DND-41 (cell line): Measurements from ENCODE around the gene FTL.

Source experiments
- ATAC-seq: fragments of 200-7000 bp; cut with Tn5 transposase; 3 replicates; pipeline ENCODE4 v1.9.1; 2021; ENCODE audit warnings: low read depth; ENCODE audit not compliant: insufficient read depth
- DNase-seq: peaks from one replicate; pipeline ENCODE4 v3.0.0-alpha.2; 2020
- H2AFZ ChIP-seq: 2 replicates; pipeline ENCODE4 v1.6.0; 2012; ENCODE audit warnings: low read depth, low read length
- H3K27ac ChIP-seq: 2 replicates; pipeline ENCODE4 v1.5.1; 2012; ENCODE audit warnings: low read length, inconsistent platforms
- H3K27me3 ChIP-seq: fragments of 200-600 bp; sonication (generic); 2 replicates; pipeline ENCODE4 v1.6.0; 2012; ENCODE audit warnings: low read length, mild to moderate bottlenecking, inconsistent platforms; ENCODE audit not compliant: insufficient read depth, poor library complexity
- H3K36me3 ChIP-seq: 2 replicates; pipeline ENCODE4 v1.5.1; 2012; ENCODE audit warnings: low read length, inconsistent platforms; ENCODE audit not compliant: insufficient read depth
- H3K4me1 ChIP-seq: 2 replicates; pipeline ENCODE4 v1.5.1; 2012; ENCODE audit warnings: mild to moderate bottlenecking, low read length; ENCODE audit not compliant: insufficient read depth
- H3K4me2 ChIP-seq: 2 replicates; pipeline ENCODE4 v1.6.0; 2012; ENCODE audit warnings: mild to moderate bottlenecking, moderate library complexity, low read length, inconsistent platforms; ENCODE audit not compliant: insufficient read depth
- H3K4me3 ChIP-seq, 2 experiments: fragments of 200-600 bp in 1 of 2; shearing (Covaris generic) in 1 of 2; 2 replicates each; pipeline ENCODE4 v1.5.1; 2012 to 2016; ENCODE audit warnings: inconsistent platforms in 2 of 2, low read length in 2 of 2, mild to moderate bottlenecking in 2 of 2, low read depth in 1 of 2, moderate library complexity in 1 of 2
- H3K79me2 ChIP-seq: 2 replicates; pipeline ENCODE4 v1.6.0; 2012; ENCODE audit warnings: low read length, inconsistent platforms; ENCODE audit not compliant: insufficient read depth
- H3K9ac ChIP-seq: 2 replicates; pipeline ENCODE4 v1.6.0; 2012; ENCODE audit warnings: low read depth, mild to moderate bottlenecking, inconsistent platforms, low read length, moderate library complexity
- H3K9me3 ChIP-seq: 2 replicates; pipeline ENCODE4 v1.5.1; 2012; ENCODE audit warnings: low read length, moderate library complexity, mild to moderate bottlenecking, inconsistent platforms; ENCODE audit not compliant: insufficient read depth, severe bottlenecking
- H4K20me1 ChIP-seq: 2 replicates; pipeline ENCODE4 v1.6.0; 2012; ENCODE audit warnings: low read length; ENCODE audit not compliant: insufficient read depth
- EZH2 ChIP-seq: IDR thresholded peaks from 3 replicates; pipeline ENCODE4 v1.6.1; 2012; ENCODE audit warnings: borderline replicate concordance, low read depth, mild to moderate bottlenecking, moderate library complexity, low read length, inconsistent platforms; ENCODE audit not compliant: severe bottlenecking
- TF ChIP-seq, protein P1 (sequence below): IDR thresholded peaks from 2 replicates; pipeline ENCODE4 v1.5.1; 2012; ENCODE audit warnings: borderline replicate concordance, low read length, moderate library complexity, mild to moderate bottlenecking; ENCODE audit not compliant: poor library complexity, severe bottlenecking; ENCODE audit errors: extremely low read depth

Gene FTL

DNA sequence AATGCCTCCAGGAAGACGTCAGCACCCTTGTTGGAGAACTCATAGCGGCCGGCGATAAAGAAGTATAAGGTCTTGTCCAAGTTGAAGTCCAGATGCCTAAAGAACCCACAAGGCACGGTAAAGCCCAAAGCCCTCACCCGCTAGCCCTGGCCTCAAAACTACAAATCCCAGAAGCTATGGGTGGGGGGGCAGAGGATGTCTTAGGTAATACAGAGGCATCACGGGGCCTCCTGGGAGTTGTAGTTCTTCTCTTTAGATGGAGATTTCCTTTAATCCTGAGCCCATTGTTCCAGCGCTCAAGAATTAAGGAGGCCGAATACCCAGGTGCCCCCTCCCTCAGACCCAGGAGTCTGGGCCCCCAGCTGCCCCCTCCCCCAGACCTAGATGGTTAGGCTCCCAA lies 17.2 kb downstream of the FTL start:
- Histone ChIP-seq H3K36me3 (peaks cover 70% of the 10 kb centered on the region), H3K79me2 (no peaks in the 10 kb centered on the region), H3K27me3 (no peaks in the 10 kb centered on the region), H3K4me3 (no peak overlapping the region), H3K4me2 (no peak overlapping the region), H2AFZ (no peak overlapping the region), H3K4me1 (no peaks in the 10 kb centered on the region), H3K9me3 (no peaks in the 10 kb centered on the region), H3K27ac (no peak overlapping the region), H4K20me1 (no peaks in the 10 kb centered on the region), H3K9ac (no peak overlapping the region)
- DNase-seq (no peak), ATAC-seq (no peak)
- TF ChIP-seq, protein P1, sequence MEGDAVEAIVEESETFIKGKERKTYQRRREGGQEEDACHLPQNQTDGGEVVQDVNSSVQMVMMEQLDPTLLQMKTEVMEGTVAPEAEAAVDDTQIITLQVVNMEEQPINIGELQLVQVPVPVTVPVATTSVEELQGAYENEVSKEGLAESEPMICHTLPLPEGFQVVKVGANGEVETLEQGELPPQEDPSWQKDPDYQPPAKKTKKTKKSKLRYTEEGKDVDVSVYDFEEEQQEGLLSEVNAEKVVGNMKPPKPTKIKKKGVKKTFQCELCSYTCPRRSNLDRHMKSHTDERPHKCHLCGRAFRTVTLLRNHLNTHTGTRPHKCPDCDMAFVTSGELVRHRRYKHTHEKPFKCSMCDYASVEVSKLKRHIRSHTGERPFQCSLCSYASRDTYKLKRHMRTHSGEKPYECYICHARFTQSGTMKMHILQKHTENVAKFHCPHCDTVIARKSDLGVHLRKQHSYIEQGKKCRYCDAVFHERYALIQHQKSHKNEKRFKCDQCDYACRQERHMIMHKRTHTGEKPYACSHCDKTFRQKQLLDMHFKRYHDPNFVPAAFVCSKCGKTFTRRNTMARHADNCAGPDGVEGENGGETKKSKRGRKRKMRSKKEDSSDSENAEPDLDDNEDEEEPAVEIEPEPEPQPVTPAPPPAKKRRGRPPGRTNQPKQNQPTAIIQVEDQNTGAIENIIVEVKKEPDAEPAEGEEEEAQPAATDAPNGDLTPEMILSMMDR: no peak
- no peak for TF ChIP-seq EZH2

DNA sequence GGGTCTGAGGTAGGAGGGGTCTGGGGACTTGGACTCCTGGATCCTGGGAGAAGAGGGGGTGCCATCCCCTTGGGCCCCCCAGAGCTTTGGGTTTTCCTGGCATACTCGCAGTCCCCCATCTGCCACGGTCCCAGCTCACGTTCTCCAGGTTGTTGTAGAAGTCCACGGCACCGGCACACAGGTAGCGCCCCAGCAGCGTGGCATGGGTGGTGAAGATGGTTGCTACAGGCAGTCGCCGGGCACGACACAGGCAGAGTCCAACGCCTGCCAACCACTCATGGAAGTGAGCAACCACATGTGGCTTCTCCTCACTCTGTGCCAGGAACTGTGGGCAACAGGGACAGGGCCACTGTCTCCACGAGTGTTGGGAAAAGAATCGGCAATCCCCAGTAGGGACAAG lies 20.6 kb downstream of the FTL start:
- no peak overlapping the region for H3K4me3 ChIP-seq
- no peak for DNase-seq
- peaks cover 6% of the 10 kb centered on the region; the same call in 1 of the 2 replicates for H3K4me1 ChIP-seq
- H3K9me3 ChIP-seq: no peaks in the 10 kb centered on the region
- no peak for TF ChIP-seq EZH2
- TF ChIP-seq, protein P1: no peak
- no peak overlapping the region for H2AFZ ChIP-seq
- H4K20me1 ChIP-seq: no peaks in the 10 kb centered on the region
- peaks cover 4% of the 10 kb centered on the region for H3K79me2 ChIP-seq
- no peak overlapping the region for H3K4me2 ChIP-seq
- H3K9ac ChIP-seq: no peak overlapping the region
- H3K27ac ChIP-seq: no peak overlapping the region
- no peaks in the 10 kb centered on the region for H3K27me3 ChIP-seq
- no peak for ATAC-seq
- peaks cover 72% of the 10 kb centered on the region for H3K36me3 ChIP-seq

DNA sequence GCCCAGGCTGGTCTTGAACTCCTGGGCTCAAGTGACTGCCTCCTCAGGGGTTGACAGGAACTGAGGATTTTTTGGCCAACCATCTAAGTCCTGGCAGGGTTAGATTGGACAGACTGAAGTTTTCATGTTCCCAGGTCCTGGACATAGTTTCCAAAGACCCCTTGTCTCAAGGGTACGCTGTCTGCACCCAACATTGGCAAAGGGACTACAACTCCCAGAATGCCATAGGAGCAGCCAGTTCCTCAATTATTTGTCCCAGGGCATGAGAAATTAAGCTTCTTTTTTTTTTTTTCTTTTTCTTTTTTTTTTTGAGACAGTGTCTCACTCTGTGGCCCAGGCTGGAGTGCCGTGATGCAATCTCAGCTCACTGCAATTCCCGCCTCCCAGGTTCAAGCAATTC lies 21.1 kb downstream of the FTL start:
- DNase-seq: no peak
- no peak for ATAC-seq
- H3K4me3 ChIP-seq: no peak overlapping the region

More for the DNA sequence above, 21.1 kb downstream of the FTL start:
- no peaks in the 10 kb centered on the region for H3K9me3 ChIP-seq
- H3K27me3 ChIP-seq: no peaks in the 10 kb centered on the region
- H3K4me1 ChIP-seq: peaks cover 11% of the 10 kb centered on the region
- no peaks in the 10 kb centered on the region; the same call in 1 of the 2 replicates for H4K20me1 ChIP-seq
- H3K36me3 ChIP-seq: peaks cover 72% of the 10 kb centered on the region
- no peak overlapping the region for H3K4me2 ChIP-seq
- peaks cover 9% of the 10 kb centered on the region for H3K79me2 ChIP-seq
- H3K9ac ChIP-seq: no peak overlapping the region
- H2AFZ ChIP-seq: no peak overlapping the region
- TF ChIP-seq, protein P1: no peak
- TF ChIP-seq EZH2: no peak
- no peak overlapping the region for H3K27ac ChIP-seq
